Smooth muscle cell (in vitro differentiated cells): Measurements from ENCODE around the gene CBX8. TPM values are rescaled to one million over a fixed set of nuclear protein-coding genes. Genes with fewer than 3 reads are reported as not detected.

Source experiments
- DNase-seq: peaks from one replicate; lab custom pipeline; 2025; ENCODE audit not compliant: unreplicated experiment; lab: John Stamatoyannopoulos, UW
- H2AFZ ChIP-seq: fragments of 200-600 bp; sonication (generic); 2 replicates; pipeline ENCODE4 v1.6.0; 2016; ENCODE audit warnings: antibody characterized with exemption, low read depth, mild to moderate bottlenecking
- H3F3A ChIP-seq: fragments of 200-600 bp; sonication (generic); 2 replicates; pipeline ENCODE4 v1.6.0; 2017; ENCODE audit warnings: antibody characterized with exemption, low read depth
- H3K27ac ChIP-seq: fragments of 200-600 bp; sonication (generic); 2 replicates; pipeline ENCODE4 v1.5.1; 2016; ENCODE audit warnings: low read depth, mild to moderate bottlenecking
- H3K27me3 ChIP-seq: fragments of 200-600 bp; sonication (generic); 2 replicates; pipeline ENCODE4 v1.6.1; 2016; ENCODE audit warnings: low read depth, mild to moderate bottlenecking
- H3K36me3 ChIP-seq: fragments of 200-600 bp; sonication (generic); 2 replicates; pipeline ENCODE4 v1.5.1; 2016; ENCODE audit warnings: low read depth
- H3K4me1 ChIP-seq: fragments of 200-600 bp; sonication (generic); 2 replicates; pipeline ENCODE4 v1.5.1; 2016; ENCODE audit warnings: low read depth
- H3K4me2 ChIP-seq: fragments of 200-600 bp; sonication (generic); 2 replicates; pipeline ENCODE4 v1.6.0; 2016; ENCODE audit warnings: mild to moderate bottlenecking
- H3K4me3 ChIP-seq: fragments of 200-600 bp; sonication (generic); 2 replicates; pipeline ENCODE4 v1.5.1; 2016; ENCODE audit warnings: mild to moderate bottlenecking
- H3K79me2 ChIP-seq: fragments of 200-600 bp; sonication (generic); 2 replicates; pipeline ENCODE4 v1.6.0; 2016; ENCODE audit warnings: low read depth, mild to moderate bottlenecking
- H3K9ac ChIP-seq: fragments of 200-600 bp; sonication (generic); 2 replicates; pipeline ENCODE4 v1.6.0; 2016; ENCODE audit warnings: low read depth
- H3K9me3 ChIP-seq: fragments of 200-600 bp; sonication (generic); replicated peaks from 2 replicates; pipeline ENCODE4 v1.5.1; 2016; ENCODE audit warnings: low read depth
- H4K20me1 ChIP-seq: fragments of 200-600 bp; sonication (generic); 2 replicates; pipeline ENCODE4 v1.6.0; 2016; ENCODE audit warnings: low read depth
- CTCF ChIP-seq: fragments of 200-600 bp; sonication (generic); IDR thresholded peaks from 2 replicates; pipeline ENCODE4 v1.5.1; 2017; ENCODE audit warnings: borderline replicate concordance, mild to moderate bottlenecking, antibody characterized with exemption; ENCODE audit not compliant: insufficient read depth, poor library complexity, severe bottlenecking
- WGBS: methylation state at CpG from one replicate; pipeline ENCODE4 v1.1.7; 2016; ENCODE audit warnings: low lambda C conversion rate; 5-methylcytosine and 5-hydroxymethylcytosine counted together
- polyA plus RNA-seq: library from polyadenylated mRNA; unstranded; fragments of >200 nt; fragmentation: Nextera tagmentation; extraction: Ambion mirVana; gene quantifications from 2 replicates; pipeline ENCODE4 v1.2.1, GENCODE V29; 2016
- total RNA-seq: library from RNA; depleted of rRNA; stranded (reverse); fragments of >200 nt; gene quantifications from 2 replicates; pipeline ENCODE4 v1.2.3, GENCODE V29; 2014

CBX8 gene
- total and polyA plus RNA-seq, 2 experiments from 2014 or later: 2.6 to 4.3 TPM

- DNase-seq: no peak
- peaks cover 65% of the 10 kb centered on the region for H3K27me3 ChIP-seq
- TF ChIP-seq CTCF: no peak
- H3K4me1 ChIP-seq: peaks cover 46% of the 10 kb centered on the region
- H3K4me3 ChIP-seq: peak overlapping the region; percentile 76
- H3F3A ChIP-seq: peaks cover 8% of the 10 kb centered on the region
- H3K4me2 ChIP-seq: peak overlapping the region; percentile 91
- no peaks in the 10 kb centered on the region for H3K9me3 ChIP-seq
- 38% methylated on average over 3 of the region's 23 CpGs for WGBS
- H3K36me3 ChIP-seq: no peaks in the 10 kb centered on the region
- peaks cover 6% of the 10 kb centered on the region for H4K20me1 ChIP-seq
- no peak overlapping the region for H3K9ac ChIP-seq
- H3K79me2 ChIP-seq: no peaks in the 10 kb centered on the region
- no peak overlapping the region for H3K27ac ChIP-seq
- no peak overlapping the region for H2AFZ ChIP-seq
Measured at GRCh38 chr17:79799174-79799537, 2.3 kb upstream of the CBX8 start.

GRCh38 chr17:79798299-79799173 lies 1.7 kb upstream of the CBX8 start:
- H3K27me3 ChIP-seq: peaks cover 59% of the 10 kb centered on the region
- no peak overlapping the region for H2AFZ ChIP-seq

GRCh38 chr17:79797492-79798298 lies 818 bp upstream of the CBX8 start:
- DNase-seq: no peak

More at GRCh38 chr17:79798299-79799173, 1.7 kb upstream of the CBX8 start:
- no peak for DNase-seq
- Histone ChIP-seq H3F3A (peaks cover 8% of the 10 kb centered on the region), H3K36me3 (no peaks in the 10 kb centered on the region), H3K4me1 (peaks cover 51% of the 10 kb centered on the region), H3K4me2 (peak overlapping the region; percentile 91), H3K27ac (no peak overlapping the region), H3K9me3 (no peaks in the 10 kb centered on the region), H3K9ac (no peak overlapping the region), H3K4me3 (peak overlapping the region; percentile 76), H3K79me2 (no peaks in the 10 kb centered on the region), H4K20me1 (peaks cover 6% of the 10 kb centered on the region)
- no peak for TF ChIP-seq CTCF
- WGBS: 3% methylated on average over 56 of the region's 70 CpGs

More at GRCh38 chr17:79797492-79798298, 818 bp upstream of the CBX8 start:
- H4K20me1 ChIP-seq: peaks cover 6% of the 10 kb centered on the region
- H3K27ac ChIP-seq: no peak overlapping the region
- no peaks in the 10 kb centered on the region for H3K36me3 ChIP-seq
- H3K4me1 ChIP-seq: peaks cover 54% of the 10 kb centered on the region
- no peak overlapping the region for H2AFZ ChIP-seq
- WGBS: 3% methylated on average over 6 of the region's 89 CpGs
- peak overlapping the region; percentile 76 for H3K4me3 ChIP-seq
- no peaks in the 10 kb centered on the region for H3K79me2 ChIP-seq
- peaks cover 8% of the 10 kb centered on the region for H3F3A ChIP-seq
- TF ChIP-seq CTCF: no peak
- peak overlapping the region; percentile 91 for H3K4me2 ChIP-seq
- H3K9ac ChIP-seq: peak overlapping the region; percentile 69
- H3K27me3 ChIP-seq: peaks cover 55% of the 10 kb centered on the region
- no peaks in the 10 kb centered on the region for H3K9me3 ChIP-seq
